GM12873 (cell line): ENCODE results near the gene ECE1.

ENCODE experiments used
- TF ChIP-seq, protein P1 (sequence below): IDR thresholded peaks from 2 replicates; pipeline ENCODE4 v1.5.1; 2012; ENCODE audit warnings: low read depth, mild to moderate bottlenecking, moderate library complexity, low read length, control low read depth; ENCODE audit not compliant: insufficient read depth; ENCODE audit errors: missing control alignments

Gene ECE1

DNA sequence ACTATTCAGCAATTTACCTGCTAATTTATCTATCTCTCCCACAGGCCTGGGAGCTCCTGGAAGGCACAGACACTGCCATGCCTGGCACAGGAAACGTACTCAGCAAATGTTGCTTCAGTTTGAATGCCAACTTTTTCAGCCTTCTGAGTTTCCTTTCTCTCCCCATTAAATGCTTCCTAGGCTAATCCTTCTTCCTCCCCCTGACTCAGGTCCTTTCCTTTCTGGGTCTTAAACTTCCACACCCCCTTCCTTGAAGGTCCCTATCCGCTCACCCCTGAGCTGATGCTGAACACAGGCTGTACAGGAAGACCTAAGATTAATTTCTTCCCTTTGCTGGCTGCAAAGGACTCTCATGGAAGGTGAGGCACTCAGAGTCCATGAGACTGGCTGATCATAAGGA lies 40.3 kb upstream of the ECE1 start:
- TF ChIP-seq, protein P1, sequence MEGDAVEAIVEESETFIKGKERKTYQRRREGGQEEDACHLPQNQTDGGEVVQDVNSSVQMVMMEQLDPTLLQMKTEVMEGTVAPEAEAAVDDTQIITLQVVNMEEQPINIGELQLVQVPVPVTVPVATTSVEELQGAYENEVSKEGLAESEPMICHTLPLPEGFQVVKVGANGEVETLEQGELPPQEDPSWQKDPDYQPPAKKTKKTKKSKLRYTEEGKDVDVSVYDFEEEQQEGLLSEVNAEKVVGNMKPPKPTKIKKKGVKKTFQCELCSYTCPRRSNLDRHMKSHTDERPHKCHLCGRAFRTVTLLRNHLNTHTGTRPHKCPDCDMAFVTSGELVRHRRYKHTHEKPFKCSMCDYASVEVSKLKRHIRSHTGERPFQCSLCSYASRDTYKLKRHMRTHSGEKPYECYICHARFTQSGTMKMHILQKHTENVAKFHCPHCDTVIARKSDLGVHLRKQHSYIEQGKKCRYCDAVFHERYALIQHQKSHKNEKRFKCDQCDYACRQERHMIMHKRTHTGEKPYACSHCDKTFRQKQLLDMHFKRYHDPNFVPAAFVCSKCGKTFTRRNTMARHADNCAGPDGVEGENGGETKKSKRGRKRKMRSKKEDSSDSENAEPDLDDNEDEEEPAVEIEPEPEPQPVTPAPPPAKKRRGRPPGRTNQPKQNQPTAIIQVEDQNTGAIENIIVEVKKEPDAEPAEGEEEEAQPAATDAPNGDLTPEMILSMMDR, result no peak

DNA sequence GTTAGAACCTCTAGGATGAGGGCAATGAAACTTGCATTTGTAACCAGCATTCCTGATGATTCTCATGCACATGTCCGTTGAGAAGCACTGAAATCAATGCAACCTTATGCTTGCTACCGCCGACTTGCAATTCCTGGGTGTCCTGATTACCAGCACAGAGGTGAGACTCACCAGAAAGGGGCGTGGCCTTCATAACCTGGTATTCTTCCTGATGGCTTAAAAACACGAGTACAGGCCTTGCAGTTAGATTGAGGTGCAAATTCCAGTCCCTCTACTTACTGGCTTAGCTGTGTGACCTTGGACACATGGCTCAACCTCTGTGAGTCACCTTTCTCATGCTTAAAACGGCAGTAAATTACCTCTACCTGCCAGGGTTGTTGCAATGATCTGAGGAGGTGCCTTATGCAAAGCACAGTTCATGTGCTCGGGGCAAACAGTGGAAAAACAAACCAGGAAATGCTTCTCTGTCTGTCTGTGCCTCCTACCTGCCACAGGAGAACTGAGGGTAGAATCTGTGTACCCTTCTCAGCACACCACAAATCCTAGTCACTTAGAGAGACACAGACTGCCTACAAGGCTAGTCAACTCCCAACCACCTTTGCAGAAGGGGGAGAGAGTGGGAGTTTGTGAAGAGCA lies 39.1 kb upstream of the ECE1 start:
- TF ChIP-seq, protein P1, result no peak

DNA sequence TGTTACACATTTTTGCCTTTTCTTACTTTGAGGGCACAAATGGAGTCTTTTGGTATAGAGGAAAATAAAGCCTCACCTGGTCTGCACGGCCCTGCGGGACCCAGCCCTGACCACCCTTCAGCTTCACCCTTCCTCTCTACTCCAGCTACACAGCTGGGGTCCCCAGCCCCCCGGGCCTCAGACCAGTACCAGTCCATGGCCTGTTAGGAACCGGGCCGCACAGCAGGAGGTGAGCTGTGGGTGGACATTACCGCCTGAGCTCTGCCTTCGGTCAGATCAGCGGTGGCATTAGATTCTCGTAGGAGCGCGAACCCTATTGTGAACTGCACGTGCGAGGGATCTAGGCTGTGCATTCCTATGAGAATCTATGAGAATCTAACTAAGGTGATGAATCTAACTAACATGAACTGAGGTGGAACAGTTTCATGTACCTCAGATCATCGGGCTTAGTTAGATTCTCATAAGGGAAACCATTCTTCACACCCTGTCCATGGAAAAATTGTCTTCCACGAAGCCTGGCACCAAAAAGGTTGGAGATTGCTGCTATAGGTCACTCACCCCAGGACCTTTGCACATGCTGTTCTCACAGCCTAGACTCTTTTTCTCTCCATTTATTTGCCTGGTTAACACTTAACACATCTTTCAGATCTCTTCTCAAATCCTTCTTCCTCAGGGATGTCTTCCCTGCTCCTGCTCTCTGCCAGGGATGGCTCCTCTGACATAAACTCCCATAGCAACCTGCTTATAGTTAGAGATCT lies 37.5 kb upstream of the ECE1 start:
- TF ChIP-seq, protein P1, result no peak

DNA sequence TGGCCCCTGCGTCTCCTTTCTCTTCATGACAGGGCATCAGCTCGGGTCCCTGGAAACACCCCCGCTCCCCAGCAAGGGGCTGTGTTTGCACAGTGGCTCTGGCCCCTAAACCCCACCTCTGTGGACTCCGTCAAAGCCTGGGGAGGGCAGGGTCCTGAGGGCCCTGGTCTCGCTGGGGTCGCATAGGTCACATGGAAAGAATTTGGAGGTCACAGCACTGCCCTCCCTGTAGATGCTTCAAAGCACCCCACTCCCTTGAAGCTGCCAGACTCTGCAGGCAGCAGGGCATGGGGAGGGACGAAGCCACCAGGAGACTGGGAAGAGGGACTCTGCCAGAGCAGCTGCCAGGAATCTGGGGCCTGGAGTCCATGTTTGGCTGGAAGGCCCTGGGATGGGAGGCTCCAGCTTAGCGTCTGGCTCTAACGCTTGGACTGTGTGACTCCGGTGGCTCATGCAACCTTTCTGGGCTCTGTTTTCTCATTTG lies 36.6 kb upstream of the ECE1 start:
- TF ChIP-seq, protein P1, result no peak

DNA sequence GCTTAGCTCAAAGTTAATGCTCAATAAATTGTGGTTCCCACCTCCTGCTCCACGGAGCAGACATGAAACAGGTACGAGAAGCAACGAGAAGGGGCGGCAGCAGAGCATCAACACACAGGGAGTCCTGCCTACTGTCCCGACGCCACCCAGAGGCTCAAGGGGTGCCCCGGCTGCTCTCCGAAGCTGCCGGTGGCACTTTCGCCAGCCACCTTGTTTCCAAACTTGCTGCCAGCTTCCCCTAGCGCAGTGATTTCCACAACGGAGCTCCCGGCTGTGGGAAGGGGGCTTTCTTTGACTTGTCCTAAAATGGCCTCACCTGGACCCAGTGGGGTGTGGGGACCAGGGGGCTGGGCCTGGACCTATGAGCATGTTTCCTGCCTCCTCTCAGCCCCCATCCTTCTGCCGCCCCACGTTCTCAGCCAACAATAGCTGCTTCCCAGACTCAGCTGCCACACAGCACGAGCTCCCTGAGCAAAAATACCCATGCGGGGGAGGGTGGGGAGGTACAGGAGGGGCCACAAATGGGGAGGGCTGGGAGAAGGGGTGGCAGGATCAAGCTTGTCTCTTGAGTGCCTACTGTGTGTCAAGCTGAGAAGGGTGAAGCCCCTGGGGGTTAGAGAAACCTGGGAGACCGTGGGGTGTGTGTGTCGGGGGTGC lies 35.6 kb upstream of the ECE1 start:
- TF ChIP-seq, protein P1, result no peak

DNA sequence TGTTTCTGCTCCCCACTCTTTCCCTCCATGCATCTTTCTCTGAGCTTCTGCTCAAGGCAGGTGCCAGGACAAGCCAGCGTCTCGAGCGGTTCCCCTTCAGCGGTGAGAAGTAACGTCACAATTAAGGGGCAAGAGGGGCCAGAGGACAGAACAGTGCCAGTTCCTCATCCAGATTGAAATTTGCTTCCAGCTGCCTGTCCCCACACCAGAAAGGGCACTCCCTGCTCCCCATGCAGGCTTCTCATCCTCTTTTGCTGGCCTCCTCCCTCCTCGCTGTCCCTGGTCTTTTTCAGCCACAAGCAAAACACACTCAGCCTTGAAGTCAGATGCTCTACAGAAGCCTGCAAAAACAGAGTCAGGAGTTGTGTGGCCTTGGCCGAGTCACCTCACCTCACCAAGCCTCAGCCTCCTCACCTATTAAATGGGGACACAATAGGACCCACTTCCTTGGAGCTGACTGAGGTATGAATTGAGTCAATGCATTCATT lies 35.0 kb upstream of the ECE1 start:
- TF ChIP-seq, protein P1, result no peak
